ENCODE results near the gene RHBDD2.
"Not testable (repeated sequence)": the region's sequence is repeated elsewhere in the genome, so short reads cannot be mapped to it uniquely, and the experiment has no call there.

GRCh38 chr7:75874180-75874579 is 4.7 kb upstream of the RHBDD2 start:
- not testable (repeated sequence) for TF ChIP-seq CTCF (IDR thresholded peaks at IDR 0.05 in 4 of 5, conservative IDR thresholded peaks at IDR 0.05 in 1 of 5); POLR2A (IDR thresholded peaks at IDR 0.05)

Data from gastrocnemius medialis (tissue), 4 donors.